Keratinocyte (primary cell): ENCODE measurements around the gene TBC1D22B. TPM values are rescaled to one million over a fixed set of nuclear protein-coding genes. Genes with fewer than 3 reads are reported as not detected.

ENCODE experiments used
- DNase-seq: peaks from one replicate; pipeline ENCODE4 v3.0.0-alpha.2; 2011; ENCODE audit warnings: low read depth, missing footprints, low spot score
- FAIRE-seq: peaks from 2 replicates; lab custom pipeline; 2011; peaks lifted over from hg19 to GRCh38; lab: Jason Lieb, UNC
- H2AFZ ChIP-seq: 2 replicates; pipeline ENCODE4 v1.6.0; 2012; ENCODE audit warnings: low read length, control low read depth, inconsistent platforms; ENCODE audit not compliant: control insufficient read depth
- H3K27ac ChIP-seq: 2 replicates; pipeline ENCODE4 v1.5.1; 2011; ENCODE audit warnings: low read length; ENCODE audit not compliant: control insufficient read depth, insufficient read depth
- H3K27me3 ChIP-seq: 3 replicates; pipeline ENCODE4 v1.6.0; 2011; ENCODE audit warnings: low read length; ENCODE audit not compliant: control insufficient read depth, insufficient read depth; ENCODE audit errors: extremely low read depth
- H3K36me3 ChIP-seq, 2 experiments: 2 replicates in 1 of 2; 3 replicates in 1 of 2; pipeline ENCODE4 v1.5.1; 2011; ENCODE audit warnings: low read length in 2 of 2, mild to moderate bottlenecking in 1 of 2; ENCODE audit not compliant: control insufficient read depth in 2 of 2, insufficient read depth in 2 of 2; ENCODE audit errors: extremely low read depth in 1 of 2
- H3K4me1 ChIP-seq: 3 replicates; pipeline ENCODE4 v1.5.1; 2011; ENCODE audit warnings: low read length; ENCODE audit not compliant: control insufficient read depth, insufficient read depth; ENCODE audit errors: extremely low read depth
- H3K4me2 ChIP-seq: 3 replicates; pipeline ENCODE4 v1.6.0; 2011; ENCODE audit warnings: low read depth, low read length; ENCODE audit not compliant: control insufficient read depth, insufficient read depth; ENCODE audit errors: extremely low read depth
- H3K4me3 ChIP-seq, 3 experiments: fragments of 200-600 bp in 1 of 3; sonication (generic) in 1 of 3; 2 replicates in 2 of 3; 3 replicates in 1 of 3; pipeline ENCODE4 v1.5.1; 2011 to 2016; ENCODE audit warnings: low read length in 3 of 3, mild to moderate bottlenecking in 3 of 3, control low read depth in 2 of 3, inconsistent platforms in 1 of 3, low read depth in 1 of 3, mixed read lengths in 1 of 3, mixed run types in 1 of 3, moderate library complexity in 1 of 3; ENCODE audit not compliant: control insufficient read depth in 2 of 3, insufficient read depth in 2 of 3; ENCODE audit errors: extremely low read depth in 1 of 3
- H3K79me2 ChIP-seq: 2 replicates; pipeline ENCODE4 v1.6.0; 2012; ENCODE audit warnings: low read length; ENCODE audit not compliant: control insufficient read depth, insufficient read depth
- H3K9ac ChIP-seq: 3 replicates; pipeline ENCODE4 v1.6.0; 2011; ENCODE audit warnings: low read length; ENCODE audit not compliant: control insufficient read depth, insufficient read depth; ENCODE audit errors: extremely low read depth
- H3K9me1 ChIP-seq: 3 replicates; pipeline ENCODE4 v1.6.0; 2011; ENCODE audit warnings: low read length; ENCODE audit not compliant: control insufficient read depth, insufficient read depth; ENCODE audit errors: extremely low read depth
- H3K9me3 ChIP-seq: 2 replicates; pipeline ENCODE4 v1.5.1; 2012; ENCODE audit warnings: low read depth, low read length; ENCODE audit not compliant: control insufficient read depth
- H4K20me1 ChIP-seq: 3 replicates; pipeline ENCODE4 v1.6.0; 2011; ENCODE audit warnings: low read length; ENCODE audit not compliant: control insufficient read depth, insufficient read depth; ENCODE audit errors: extremely low read depth
- CTCF ChIP-seq, 3 experiments: IDR thresholded peaks in 1 of 3; conservative IDR thresholded peaks in 1 of 3; optimal IDR thresholded peaks in 1 of 3; 2 replicates in 2 of 3; 3 replicates in 1 of 3; pipeline versions ENCODE3 to v1.5.1; 2011; ENCODE audit warnings: low read length in 3 of 3, mild to moderate bottlenecking in 3 of 3, moderate library complexity in 2 of 3, control low read depth in 1 of 3, inconsistent platforms in 1 of 3; ENCODE audit not compliant: insufficient read depth in 2 of 3; ENCODE audit errors: extremely low read depth in 1 of 3
- EZH2 ChIP-seq: IDR thresholded peaks from one replicate; pipeline ENCODE4 v1.6.1; 2012; ENCODE audit warnings: inconsistent platforms, mild to moderate bottlenecking, low read length, moderate library complexity
- dilution Hi-C: fragments of 300-500 bp; cut with MboI; formaldehyde crosslinking; loops from one replicate; pipeline ENCODE4 v1.7.0; 2020; ENCODE audit warnings: low sequenced_read_pairs; ENCODE audit not compliant: extremely low pct_ligation_motif_present
- polyA plus RNA-seq, 5 experiments: library from polyadenylated mRNA; depleted of rRNA in 3 of 5; stranded (reverse) in 3 of 5; stranded (forward) in 1 of 5; unstranded in 1 of 5; fragments of >200 nt; gene quantifications; 1 replicate in 1 of 5; 2 replicates in 3 of 5; 3 replicates in 1 of 5; pipeline versions ENCODE4 v1.2.1 to v1.2.3, GENCODE V29; 2011 to 2012; ENCODE audit warnings: missing spikeins in 2 of 5, low read depth in 1 of 5, low replicate concordance in 1 of 5

The TBC1D22B gene
- polyA plus RNA-seq, 1 donor (not counting 4 experiments of a cell fraction or from before 2014, with no cell fraction given): 5.9 TPM

- FAIRE-seq (no peak), DNase-seq (no peak)
- dilution Hi-C loops: no loop called here
- Histone ChIP-seq H3K27me3 (no peaks in the 10 kb centered on the region), H3K9me1 (peaks cover 2% of the 10 kb centered on the region), H3K9me3 (no peaks in the 10 kb centered on the region), H3K36me3 (peaks cover 21 to 32% of the 10 kb centered on the region in 2 experiments), H3K79me2 (no peaks in the 10 kb centered on the region), H4K20me1 (no peaks in the 10 kb centered on the region), H2AFZ (no peak overlapping the region), H3K4me3 (no peak overlapping the region), H3K4me1 (no peaks in the 10 kb centered on the region), H3K9ac (no peak overlapping the region), H3K4me2 (no peak overlapping the region), H3K27ac (no peak overlapping the region)
- TF ChIP-seq CTCF (optimal IDR thresholded peaks at IDR 0.05 in 1 of 3, IDR thresholded peaks at IDR 0.05 in 1 of 3, conservative IDR thresholded peaks at IDR 0.05 in 1 of 3; ENCODE audit: extremely low read depth in 1 of 3, insufficient read depth in 2 of 3, low read length in 3 of 3) (no peak), EZH2 (no peak)
Observed at GRCh38 chr6:37288247-37288646, 30.7 kb downstream of the TBC1D22B start.

GRCh38 chr6:37289931-37290330 lies 32.4 kb downstream of the TBC1D22B start:
- no peak for DNase-seq
- peaks cover 13 to 26% of the 10 kb centered on the region in 2 experiments for H3K36me3 ChIP-seq
- no peaks in the 10 kb centered on the region for H3K4me1 ChIP-seq
- no peak overlapping the region for H3K9ac ChIP-seq
- no peak overlapping the region for H3K4me2 ChIP-seq
- no peak overlapping the region for H3K4me3 ChIP-seq
- no peaks in the 10 kb centered on the region for H3K9me3 ChIP-seq
- H3K27ac ChIP-seq: no peak overlapping the region
- no peaks in the 10 kb centered on the region for H4K20me1 ChIP-seq
- peaks cover 2% of the 10 kb centered on the region for H3K9me1 ChIP-seq
- TF ChIP-seq EZH2: no peak
- no peak for TF ChIP-seq CTCF (optimal IDR thresholded peaks at IDR 0.05 in 1 of 3, IDR thresholded peaks at IDR 0.05 in 1 of 3, conservative IDR thresholded peaks at IDR 0.05 in 1 of 3; ENCODE audit: extremely low read depth in 1 of 3, insufficient read depth in 2 of 3, low read length in 3 of 3)
- H2AFZ ChIP-seq: no peak overlapping the region
- H3K27me3 ChIP-seq: no peaks in the 10 kb centered on the region
- dilution Hi-C loops: no loop called here
- no peak for FAIRE-seq
- no peaks in the 10 kb centered on the region for H3K79me2 ChIP-seq
